SKM-1 treated with dmso at 0.1 percent for 144 hours (cell line): Measurements from ENCODE around the gene ABCB8.
A peak's percentile ranks its signal among the peaks of the same experiment; 100 is the strongest.
"Not testable (repeated sequence)": the region's sequence is repeated elsewhere in the genome, so short reads cannot be mapped to it uniquely, and the experiment has no call there.

Source experiments
- DNase-seq: peaks from one replicate; lab custom pipeline; 2025; ENCODE audit not compliant: unreplicated experiment; lab: John Stamatoyannopoulos, UW

The ABCB8 gene

DNA sequence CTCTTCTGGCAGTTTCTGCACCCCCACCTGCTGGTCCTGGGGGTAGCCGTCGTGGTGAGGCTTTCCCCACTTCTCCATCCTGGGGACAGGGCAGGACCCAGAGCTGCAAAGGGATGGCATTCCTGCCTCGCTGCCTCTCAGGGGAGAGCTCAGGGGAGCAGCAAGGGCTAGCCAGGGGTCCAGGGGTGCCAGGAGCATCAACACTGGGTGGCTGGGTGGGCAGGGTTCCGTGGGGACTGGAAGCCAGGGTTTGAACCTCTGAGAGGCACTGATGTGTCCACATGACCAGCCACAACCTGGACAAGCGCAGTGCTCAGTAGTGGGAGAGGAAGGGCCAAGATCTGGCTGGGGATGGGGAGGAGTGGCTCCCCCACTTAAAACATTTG lies 5.6 kb downstream of the ABCB8 start:
- DNase-seq: no peak

GRCh38 chr7:151034312-151035025 lies 6.2 kb downstream of the ABCB8 start:
- DNase-seq: no peak

DNA sequence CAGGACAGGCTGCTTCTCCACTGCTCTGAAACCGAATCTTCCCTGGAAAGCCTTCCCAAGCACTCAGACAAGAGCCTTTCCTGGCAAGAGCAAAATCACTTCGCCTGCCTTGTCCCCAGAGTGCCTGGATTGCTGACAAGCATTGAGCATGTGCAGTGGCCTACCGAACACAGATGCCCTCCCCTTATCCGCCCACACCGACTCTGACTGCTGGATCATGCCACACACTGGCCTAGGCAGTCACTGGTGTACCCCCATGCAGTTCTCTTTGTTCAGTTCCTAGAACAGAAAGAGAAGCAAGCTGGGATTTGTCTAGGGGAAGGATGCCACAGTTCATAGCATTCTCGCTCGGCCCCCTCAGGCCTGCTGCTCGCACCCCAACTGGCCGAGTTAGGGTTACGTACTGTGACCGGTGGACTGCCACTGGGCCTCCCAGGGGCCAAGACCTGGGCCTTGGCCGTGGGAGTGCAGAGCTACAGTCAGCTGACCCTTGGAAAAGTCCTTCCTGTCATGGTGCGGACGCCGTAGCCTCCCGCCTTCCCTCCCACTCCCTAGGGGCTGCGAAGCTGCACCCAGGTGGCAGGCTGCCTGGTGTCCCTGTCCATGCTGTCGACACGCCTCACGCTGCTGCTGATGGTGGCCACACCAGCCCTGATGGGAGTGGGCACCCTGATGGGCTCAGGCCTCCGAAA lies 6.9 kb downstream of the ABCB8 start:
- DNase-seq: no peak

- no peak for DNase-seq
Observed at GRCh38 chr7:151035902-151036301, 7.7 kb downstream of the ABCB8 start.

DNA sequence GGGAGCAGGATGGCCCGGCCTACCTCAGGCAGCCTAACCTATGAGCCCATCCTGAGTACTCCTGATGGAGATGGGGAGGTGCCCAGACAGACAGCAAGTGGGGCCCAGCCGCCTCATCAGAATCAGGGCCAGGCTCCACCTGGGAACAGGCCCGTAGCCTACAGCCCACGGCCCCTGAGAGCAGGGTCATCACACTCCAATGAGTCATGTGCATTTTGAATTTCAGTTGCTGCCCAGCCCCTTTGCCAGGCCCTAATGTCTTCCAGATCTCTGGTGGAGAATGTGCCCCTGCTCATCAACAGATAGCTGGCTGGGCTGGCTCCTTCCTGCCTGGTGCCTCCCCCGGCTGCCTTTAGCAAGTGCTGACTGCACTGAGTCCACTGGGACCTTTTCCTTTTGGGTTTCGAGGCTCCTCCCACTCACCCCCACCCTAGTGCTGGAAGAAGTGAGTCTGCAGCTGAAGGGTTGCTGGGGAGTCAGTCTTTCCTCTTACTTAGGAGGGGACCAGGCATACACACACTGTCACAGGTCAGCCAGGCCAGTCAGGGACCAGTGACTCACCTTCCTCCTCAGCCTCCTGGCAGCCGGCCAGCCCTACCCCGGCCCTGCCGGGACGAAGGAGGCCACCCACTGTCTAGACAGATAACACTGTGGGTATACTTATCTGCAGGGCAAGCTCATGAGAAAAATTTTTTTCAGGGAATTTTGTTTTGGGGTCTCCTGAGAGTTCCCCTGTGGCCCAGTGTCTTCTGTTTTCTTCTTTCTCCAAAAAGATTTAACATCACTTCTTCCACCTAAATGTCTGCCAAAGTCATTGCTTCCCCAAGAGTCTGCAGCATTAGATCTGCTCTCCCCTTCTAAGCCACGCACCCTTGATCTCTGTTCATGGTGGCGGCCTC lies 10.9 kb downstream of the ABCB8 start:
- DNase-seq: peak; percentile 52

DNA sequence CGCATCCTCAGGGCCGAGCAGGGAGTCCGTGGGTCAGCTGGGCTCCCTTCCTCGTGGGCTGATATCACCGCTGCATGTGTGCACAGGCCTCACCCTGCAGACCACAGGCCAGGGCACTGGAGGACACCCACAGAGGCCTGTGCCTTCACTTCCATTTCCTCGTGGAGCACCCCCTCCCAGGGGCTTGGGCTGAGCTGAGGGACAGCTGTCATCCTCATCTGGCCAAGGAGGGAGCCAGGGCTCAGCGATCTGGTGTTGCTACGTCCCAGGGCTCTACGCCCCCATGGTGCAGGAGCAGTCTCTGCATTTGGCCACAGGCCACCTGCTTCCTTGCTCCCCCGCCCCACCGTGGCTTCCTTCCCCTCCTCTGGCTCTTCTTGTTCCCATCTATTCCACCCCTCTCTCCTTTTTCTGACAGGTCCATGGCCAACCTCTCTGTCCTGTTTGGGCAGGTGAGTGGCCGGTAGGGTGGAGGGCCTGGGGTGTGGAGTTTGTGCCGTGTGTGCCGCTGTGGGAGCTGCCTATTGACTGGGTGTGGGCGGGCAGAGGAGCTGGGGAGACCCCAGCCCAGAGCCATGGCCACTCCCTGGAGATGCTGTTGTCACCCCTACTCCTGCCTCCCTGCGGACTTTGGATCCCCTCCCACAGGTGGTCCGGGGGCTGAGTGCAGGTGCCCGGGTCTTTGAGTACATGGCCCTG lies 11.7 kb downstream of the ABCB8 start:
- no peak for DNase-seq

GRCh38 chr7:151040616-151041375 lies 12.5 kb downstream of the ABCB8 start:
- no peak for DNase-seq

GRCh38 chr7:151043449-151043848 lies 15.2 kb downstream of the ABCB8 start:
- DNase-seq: not testable (repeated sequence)

DNA sequence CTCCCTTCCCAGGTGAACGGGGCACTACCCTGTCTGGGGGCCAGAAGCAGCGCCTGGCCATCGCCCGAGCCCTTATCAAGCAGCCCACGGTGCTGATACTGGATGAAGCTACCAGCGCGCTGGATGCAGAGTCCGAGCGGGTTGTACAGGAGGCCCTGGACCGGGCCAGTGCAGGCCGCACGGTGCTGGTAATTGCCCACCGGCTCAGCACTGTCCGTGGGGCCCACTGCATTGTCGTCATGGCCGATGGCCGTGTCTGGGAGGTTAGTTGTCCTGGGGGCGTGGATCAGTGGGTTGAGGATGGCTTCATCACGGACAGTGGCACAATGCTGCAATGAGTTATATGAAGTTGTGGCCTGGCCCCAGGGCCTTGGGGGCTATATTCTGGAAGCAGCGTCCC lies 15.7 kb downstream of the ABCB8 start:
- DNase-seq: no peak

- DNase-seq: no peak
Observed at GRCh38 chr7:151045262-151045661, 17.0 kb downstream of the ABCB8 start.

- no peak for DNase-seq
Observed at GRCh38 chr7:151045967-151046366, 17.7 kb downstream of the ABCB8 start.

GRCh38 chr7:151046603-151047573 lies 18.6 kb downstream of the ABCB8 start:
- DNase-seq: no peak

GRCh38 chr7:151047976-151048815 lies 19.9 kb downstream of the ABCB8 start, which contains the start of gene ASIC3:
Gene ASIC3, plus strand, starts transcription at chr7:151048531. Its CDS starts 355 bp downstream, at chr7:151048886.
- no peak for DNase-seq

GRCh38 chr7:151048911-151049463 lies 20.7 kb downstream of the ABCB8 start:
- no peak for DNase-seq

- no peak for DNase-seq
Observed at GRCh38 chr7:151051108-151051507, 22.9 kb downstream of the ABCB8 start.

- DNase-seq: peak; percentile 4
Observed at GRCh38 chr7:151053096-151053495, 24.8 kb downstream of the ABCB8 start.

- no peak for DNase-seq
Observed at GRCh38 chr7:151053751-151054150, 25.5 kb downstream of the ABCB8 start.

DNA sequence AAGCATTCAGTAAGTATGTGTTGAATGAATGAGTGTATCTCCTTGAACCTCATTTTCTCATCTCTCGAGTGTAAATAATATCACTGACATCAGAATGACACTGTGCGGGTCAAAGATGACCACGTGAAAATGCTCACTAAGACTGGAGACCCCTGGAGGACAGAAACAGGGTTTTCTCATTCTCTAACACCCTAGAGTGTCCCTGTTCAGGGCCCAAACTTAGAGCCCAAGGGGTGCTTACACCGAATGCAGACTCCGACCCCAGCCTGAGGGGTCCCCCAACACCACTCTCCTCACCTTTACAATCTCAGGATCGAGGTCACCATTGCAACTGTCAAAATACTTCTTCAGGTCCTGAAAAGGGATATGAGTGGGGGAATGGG lies 28.0 kb downstream of the ABCB8 start:
- DNase-seq: no peak
